Activated effector memory CD4-positive, alpha-beta T cell treated with anti-CD3 and anti-CD28 coated beads, Interleukin-2, amount 50 U/mL, for 16 hours (primary cell): ENCODE measurements around the gene TBC1D5.
"Not testable (repeated sequence)": the region's sequence is repeated elsewhere in the genome, so short reads cannot be mapped to it uniquely, and the experiment has no call there.

Experiments used
- DNase-seq: peaks from one replicate; pipeline ENCODE4 v3.0.0-alpha.2; 2020

TBC1D5 gene

DNA sequence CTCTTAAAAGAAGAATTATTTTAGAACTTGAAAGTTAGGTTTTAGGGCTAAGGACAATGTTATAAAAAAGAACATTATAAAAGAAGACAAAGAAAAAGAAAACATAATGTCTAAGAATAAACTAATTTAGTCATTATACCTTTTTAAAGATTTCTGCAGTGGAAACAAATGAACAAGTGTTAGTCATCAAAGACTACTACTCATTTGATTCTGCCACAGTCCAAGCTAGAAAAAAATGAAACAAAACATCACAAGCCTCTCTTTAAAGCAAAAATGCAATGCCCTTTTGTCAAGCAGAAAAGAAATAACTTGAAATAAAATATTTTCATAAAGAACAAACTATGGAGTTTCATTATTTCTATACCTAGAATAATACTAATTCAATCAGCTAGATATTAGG is 102.0 kb downstream of the TBC1D5 start:
- DNase-seq, result no peak

- DNase-seq, result no peak
These were observed 102.7 kb downstream of the TBC1D5 start for GRCh38 chr3:17639765-17640164.

- no peak for DNase-seq
These were observed 103.2 kb downstream of the TBC1D5 start for GRCh38 chr3:17639257-17639656.

- no peak for DNase-seq
These were observed 104.1 kb downstream of the TBC1D5 start for GRCh38 chr3:17638356-17638755.

- not testable (repeated sequence) for DNase-seq
These were observed 106.8 kb downstream of the TBC1D5 start for GRCh38 chr3:17635675-17636074.

- DNase-seq, result no peak
These were observed 107.5 kb downstream of the TBC1D5 start for GRCh38 chr3:17634964-17635363.

- no peak for DNase-seq
These were observed 108.2 kb downstream of the TBC1D5 start for GRCh38 chr3:17634201-17634600.

- no peak for DNase-seq
These were observed 109.9 kb downstream of the TBC1D5 start for GRCh38 chr3:17632401-17633100.

DNA sequence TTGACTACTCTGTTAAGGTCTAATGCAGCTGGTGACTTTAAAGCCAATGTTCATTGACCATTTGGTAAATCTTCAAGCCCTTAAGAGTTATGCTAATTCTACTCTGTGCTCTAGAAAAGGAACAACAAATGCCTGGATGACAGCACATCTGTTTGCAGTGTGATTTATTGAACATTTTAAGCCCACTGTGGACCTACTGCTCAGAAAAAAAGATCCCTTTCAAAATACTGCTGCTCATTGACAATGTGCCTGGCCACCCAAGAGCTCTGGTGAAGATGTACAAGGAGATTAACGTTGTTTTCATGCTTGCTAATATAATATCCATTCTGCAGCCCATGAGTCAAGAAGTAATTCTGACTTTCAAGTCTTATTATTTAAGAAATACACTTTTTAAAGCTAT is 110.8 kb downstream of the TBC1D5 start:
- DNase-seq, result no peak

DNA sequence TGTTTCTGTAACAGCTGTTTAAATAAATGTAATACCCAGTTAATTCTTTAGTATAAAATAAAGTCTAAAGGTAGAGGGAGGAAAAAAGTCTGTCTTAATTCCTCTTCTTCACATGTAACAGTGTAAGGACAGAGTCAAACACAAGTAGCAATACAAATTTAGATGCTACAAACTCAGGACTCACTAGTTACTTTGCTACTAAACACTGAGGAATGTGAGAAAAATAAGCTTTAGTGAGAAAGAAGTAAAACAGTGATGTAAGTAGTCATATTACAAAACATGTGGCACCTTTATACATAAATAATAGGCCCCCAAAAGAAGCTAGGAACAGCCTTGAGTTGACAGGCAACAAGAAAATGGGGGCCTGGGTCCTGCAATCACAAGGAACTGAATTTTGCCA is 113.0 kb downstream of the TBC1D5 start:
- no peak for DNase-seq

GRCh38 chr3:17626395-17626794 is 116.0 kb downstream of the TBC1D5 start:
- no peak for DNase-seq

GRCh38 chr3:17625133-17625532 is 117.3 kb downstream of the TBC1D5 start:
- no peak for DNase-seq

DNA sequence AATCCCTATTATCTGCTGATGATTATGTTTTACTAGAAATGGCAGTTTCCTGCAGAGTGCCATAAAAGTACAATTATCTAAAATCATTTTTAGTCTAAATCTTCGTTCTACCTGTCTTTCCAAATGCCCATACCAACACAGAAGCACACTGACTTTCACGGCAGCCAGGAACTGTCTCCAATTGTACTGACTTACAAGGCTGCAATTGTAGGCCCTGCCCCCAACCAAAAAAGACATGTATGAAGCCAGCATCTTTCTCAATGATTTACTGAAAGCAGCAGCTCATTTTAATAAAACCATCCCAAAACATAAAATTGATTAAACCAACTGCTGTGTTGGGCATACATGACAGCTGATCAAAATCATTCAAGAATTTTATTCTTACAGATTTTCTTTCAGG is 119.0 kb downstream of the TBC1D5 start:
- DNase-seq, result no peak

DNA sequence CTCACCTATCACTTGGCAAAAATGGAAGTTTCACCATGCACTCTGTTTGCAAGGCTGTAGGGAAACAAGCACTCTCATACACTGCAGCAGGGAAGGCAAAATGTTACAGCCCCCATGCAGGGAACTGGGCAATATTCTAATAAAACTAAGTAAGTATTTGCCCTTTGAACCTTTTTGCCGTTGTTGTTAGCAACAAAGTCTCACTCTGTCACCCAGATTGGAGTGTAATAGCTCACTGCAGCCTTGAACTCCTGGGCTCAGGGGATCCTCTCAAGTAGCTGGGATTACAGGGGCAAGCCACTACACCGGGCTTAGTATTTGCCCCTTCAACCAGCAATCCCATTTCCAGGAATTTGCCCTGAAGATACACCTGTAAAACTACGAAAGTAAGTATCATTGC is 122.5 kb downstream of the TBC1D5 start:
- no peak for DNase-seq

DNA sequence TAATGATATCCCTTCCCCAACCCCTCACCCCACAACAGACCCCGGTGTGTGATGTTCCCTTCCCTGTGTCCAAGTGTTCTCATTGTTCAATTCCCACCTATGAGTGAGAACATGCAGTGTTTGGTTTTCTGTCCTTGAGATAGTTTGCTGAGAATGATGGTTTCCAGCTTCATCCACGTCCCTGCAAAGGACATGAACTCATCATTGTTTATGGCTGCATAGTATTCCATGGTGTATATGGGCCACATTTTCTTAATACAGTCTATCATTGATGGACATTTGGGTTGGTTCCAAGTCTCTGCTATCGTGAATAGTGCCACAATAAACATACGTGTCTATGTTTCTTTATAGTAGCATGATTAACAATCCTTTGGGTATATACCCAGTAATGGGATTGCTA is 129.4 kb downstream of the TBC1D5 start:
- not testable (repeated sequence) for DNase-seq

DNA sequence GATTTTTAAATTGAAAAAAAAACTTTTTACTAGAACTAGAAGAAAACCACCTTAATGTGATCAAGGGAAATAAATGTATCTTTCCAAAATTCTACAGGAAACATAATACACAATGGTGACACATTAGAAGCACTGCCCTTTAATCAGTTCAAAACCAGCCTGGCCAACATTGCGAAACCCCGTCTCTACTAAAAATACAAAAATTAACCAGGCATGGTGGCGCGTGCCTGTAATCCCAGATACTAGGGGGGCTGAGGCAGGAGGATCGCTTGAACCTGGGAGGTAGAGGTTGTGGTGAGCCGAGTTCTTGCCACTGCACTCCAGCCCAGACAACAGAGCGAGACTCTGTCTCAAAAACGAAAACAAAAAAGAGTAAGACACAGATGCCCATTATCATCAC is 134.5 kb downstream of the TBC1D5 start:
- DNase-seq, result no peak

DNA sequence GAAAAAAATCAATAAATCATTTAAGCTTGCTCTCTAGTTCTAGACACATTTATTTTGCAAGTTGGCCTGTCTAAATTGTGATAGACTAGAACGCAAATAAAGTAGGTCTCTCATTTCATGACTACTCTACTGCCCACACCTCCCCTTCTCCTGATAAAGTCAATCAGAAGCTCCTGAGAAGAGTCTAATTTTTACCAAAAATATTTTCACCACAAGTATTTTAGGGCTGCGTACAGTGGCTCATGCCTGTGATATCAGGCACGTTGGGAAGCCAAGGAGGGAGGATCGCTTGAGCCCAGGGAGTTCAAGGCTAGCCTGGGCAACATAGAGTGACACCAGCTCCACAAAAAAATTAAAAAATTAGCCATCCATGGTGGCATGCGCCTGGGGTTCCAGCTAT is 136.5 kb downstream of the TBC1D5 start:
- no peak for DNase-seq

DNA sequence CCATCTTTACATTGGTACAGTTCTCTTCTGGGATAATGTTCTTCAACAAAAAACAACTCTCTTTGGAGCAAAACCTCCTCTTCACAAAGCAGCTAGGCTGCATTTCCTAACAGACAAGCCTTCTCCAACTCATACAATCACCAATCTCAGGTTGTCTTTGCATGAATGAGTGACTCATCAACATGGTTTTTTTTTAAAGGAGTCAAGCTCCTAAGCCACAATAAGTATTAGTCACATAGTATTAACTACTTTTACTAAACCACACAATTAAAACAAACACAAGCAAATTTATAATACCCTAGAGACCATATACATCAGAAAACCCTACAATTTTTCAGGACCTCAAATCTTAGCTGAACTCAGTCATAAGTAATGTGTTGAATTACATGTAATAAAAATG is 137.4 kb downstream of the TBC1D5 start:
- DNase-seq, result no peak

DNA sequence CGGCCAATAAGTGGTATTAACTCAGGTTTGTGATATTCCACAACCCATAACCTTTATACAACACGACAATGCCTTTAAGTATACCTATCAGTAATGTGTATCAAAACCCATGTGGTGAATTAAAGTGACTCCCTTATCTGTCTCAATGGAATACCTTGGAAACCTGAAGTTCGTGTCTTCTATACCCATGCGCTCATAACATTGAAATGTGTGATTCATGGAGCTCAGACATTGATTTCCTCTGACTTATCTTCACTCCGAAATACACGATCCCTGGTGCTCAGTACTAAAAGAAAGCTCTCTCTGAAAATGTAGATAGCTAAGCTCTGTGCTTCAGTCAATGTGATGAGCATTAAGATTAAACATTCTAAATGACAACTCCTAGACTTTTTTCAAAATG is 140.3 kb downstream of the TBC1D5 start:
- DNase-seq, result no peak

DNA sequence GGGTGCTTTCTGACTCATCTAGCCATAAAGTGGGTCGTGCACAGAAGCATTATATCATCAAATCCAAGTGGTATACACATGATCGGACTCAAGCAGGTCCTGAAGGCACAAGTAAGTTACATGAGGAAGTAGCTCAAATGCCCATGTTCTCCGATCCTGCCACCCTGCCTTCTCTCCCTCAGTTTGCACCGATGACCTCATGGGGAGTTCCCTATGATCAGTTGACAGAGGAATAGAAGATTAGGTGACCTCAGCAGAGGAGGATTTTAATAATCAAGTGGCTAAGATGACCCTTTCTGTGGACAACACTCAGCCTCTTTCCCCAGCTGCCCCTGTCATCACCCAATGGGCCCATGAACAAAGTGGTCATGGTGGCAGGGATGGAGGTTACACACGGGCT is 149.5 kb downstream of the TBC1D5 start:
- no peak for DNase-seq

GRCh38 chr3:17590465-17590864 is 152.0 kb downstream of the TBC1D5 start:
- no peak for DNase-seq

- no peak for DNase-seq
These were observed 152.5 kb downstream of the TBC1D5 start for GRCh38 chr3:17589888-17590287.

DNA sequence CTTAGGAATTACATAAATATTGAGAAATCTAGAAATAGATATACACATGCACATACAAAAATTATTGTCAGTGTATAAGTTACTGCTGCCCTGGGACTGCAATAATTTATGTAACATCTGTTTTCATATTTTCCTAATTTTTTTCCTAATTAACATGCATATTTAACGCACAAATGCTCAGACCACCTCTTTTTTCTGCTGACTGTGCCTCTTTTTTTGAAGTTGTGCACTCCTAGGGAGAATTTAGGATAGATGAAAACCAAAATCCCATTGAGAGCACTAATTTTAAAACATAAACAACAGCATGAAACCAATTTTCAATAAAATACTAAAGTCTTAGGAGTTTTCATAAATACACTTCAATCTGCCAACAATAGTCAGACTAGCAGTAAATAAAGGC is 154.0 kb downstream of the TBC1D5 start:
- DNase-seq, result no peak

DNA sequence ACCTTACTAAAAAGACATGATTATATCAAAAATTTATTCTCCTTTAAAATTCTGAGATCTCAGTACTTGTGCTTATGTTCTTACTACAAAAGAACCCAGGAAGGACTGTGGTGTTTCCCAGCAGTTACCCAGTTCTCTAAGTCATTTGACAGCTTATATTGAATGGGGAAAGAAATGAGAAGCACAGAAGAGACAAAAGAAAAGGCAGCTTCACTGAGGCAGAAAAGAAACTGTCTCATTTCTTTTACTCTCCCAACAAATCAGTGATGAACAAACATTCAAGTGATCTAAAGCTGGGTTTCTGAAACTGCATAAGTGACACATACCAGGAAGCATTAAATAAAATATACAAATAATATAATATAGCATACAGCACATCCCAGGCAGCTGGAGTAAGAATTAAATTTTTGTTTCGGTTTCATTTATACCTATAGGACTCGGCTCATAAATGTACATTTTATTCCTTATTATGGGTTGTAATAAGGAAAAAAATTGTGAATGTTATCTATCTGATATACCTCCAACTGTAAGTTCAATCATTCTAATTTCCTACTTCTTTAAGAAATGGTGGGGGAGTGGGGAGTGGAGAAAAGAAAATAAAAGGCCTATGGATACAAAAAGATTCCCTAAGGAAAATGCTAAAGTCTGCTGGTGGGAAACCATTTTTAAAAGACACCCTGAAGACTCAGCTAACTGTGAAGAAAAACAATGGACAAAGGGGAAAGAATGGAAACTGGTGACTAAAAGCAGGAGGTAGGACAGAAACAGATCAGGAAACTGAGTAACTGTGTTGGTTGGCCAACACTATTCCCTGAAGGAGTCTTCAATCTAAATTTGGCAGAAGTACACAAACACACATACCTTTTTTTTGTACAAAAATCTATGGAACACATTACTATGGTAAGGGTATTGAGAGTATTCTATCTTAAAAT is 156.8 kb downstream of the TBC1D5 start:
- DNase-seq, result no peak
